ENCODE results near the gene ATP11A. TPM values are rescaled to one million over a fixed set of nuclear protein-coding genes. Genes with fewer than 3 reads are reported as not detected.

Gene ATP11A
- total and polyA plus RNA-seq, 8 donors, result 9.3 to 51.0 (median 30.5) TPM

GRCh38 chr13:112658808-112659207 lies 31.0 kb upstream of the ATP11A start:
- ATAC-seq (no peak), FAIRE-seq (no peak), DNase-seq (no peak)
- Histone ChIP-seq H3K36me3 (no peaks in the 10 kb centered on the region), H3K9me3 (no peaks in the 10 kb centered on the region), H3K27ac (peak overlapping the region in 2 of 4 donors; percentile 42 to 60), H3K4me3 (no peak overlapping the region), H3K4me1 (no peaks in the 10 kb centered on the region), H3K27me3 (no peaks in the 10 kb centered on the region)
- WGBS, 2 donors, result 23 to 27% methylated on average over 1 of the region's 1 CpG
- intact Hi-C loops (cut with DNase I), result no loop called here
- TF ChIP-seq CTCF (IDR thresholded peaks at IDR 0.05), result no peak

- intact Hi-C loops (cut with DNase I), result no loop called here
- DNase-seq (no peak), ATAC-seq (no peak), FAIRE-seq (no peak)
- H3K36me3 ChIP-seq, result no peaks in the 10 kb centered on the region
- no peak overlapping the region for H3K27ac ChIP-seq
- no peaks in the 10 kb centered on the region for H3K4me1 ChIP-seq
- H3K4me3 ChIP-seq, result no peak overlapping the region
- TF ChIP-seq CTCF (IDR thresholded peaks at IDR 0.05), result no peak
- 90 to 95% methylated on average over 2 of the region's 2 CpGs for WGBS, 2 donors
- no peaks in the 10 kb centered on the region for H3K9me3 ChIP-seq
- H3K27me3 ChIP-seq, result no peaks in the 10 kb centered on the region
These were observed 28.5 kb upstream of the ATP11A start for GRCh38 chr13:112661291-112661690.

- Histone ChIP-seq H3K9me3 (no peaks in the 10 kb centered on the region), H3K4me3 (no peak overlapping the region), H3K27ac (no peak overlapping the region), H3K4me1 (no peaks in the 10 kb centered on the region), H3K27me3 (no peaks in the 10 kb centered on the region), H3K36me3 (no peaks in the 10 kb centered on the region)
- intact Hi-C loops (cut with DNase I), result no loop called here
- no peak for DNase-seq
- no peak for ATAC-seq
- no peak for FAIRE-seq
- WGBS, 2 donors, result 76 to 85% methylated on average over 22 of the region's 22 CpGs
- TF ChIP-seq CTCF (IDR thresholded peaks at IDR 0.05), result no peak
These were observed 25.2 kb upstream of the ATP11A start for GRCh38 chr13:112664501-112665203.

- WGBS, 2 donors, result 75 to 85% methylated on average over 13 of the region's 13 CpGs
These were observed 20.9 kb upstream of the ATP11A start for GRCh38 chr13:112668924-112669323.

More at GRCh38 chr13:112668924-112669323, 20.9 kb upstream of the ATP11A start:
- TF ChIP-seq CTCF (IDR thresholded peaks at IDR 0.05), result no peak
- no peak overlapping the region for H3K4me3 ChIP-seq
- intact Hi-C loops (cut with DNase I), result no loop called here
- no peaks in the 10 kb centered on the region for H3K36me3 ChIP-seq
- H3K9me3 ChIP-seq, result no peaks in the 10 kb centered on the region
- ATAC-seq (no peak), FAIRE-seq (no peak), DNase-seq (no peak)
- no peaks in the 10 kb centered on the region for H3K4me1 ChIP-seq
- no peak overlapping the region for H3K27ac ChIP-seq
- H3K27me3 ChIP-seq, result no peaks in the 10 kb centered on the region

All from pancreas (tissue), 10 donors.